SJSA1 (cell line): ENCODE data around the gene SEC61G. TPM values are rescaled to one million over a fixed set of nuclear protein-coding genes. Genes with fewer than 3 reads are reported as not detected.
A peak's percentile ranks its signal among the peaks of the same experiment; 100 is the strongest.

Source experiments
- DNase-seq, 2 experiments: peaks; one replicate each; pipeline ENCODE4 v3.0.0-alpha.2; 2015 to 2020; ENCODE audit warnings: low spot score in 2 of 2, low read depth in 1 of 2
- H3K27ac ChIP-seq: fragments of 250-450 bp; sonication (Bioruptor Pico); 2 replicates; pipeline ENCODE4 v1.5.1; 2020; ENCODE audit warnings: mild to moderate bottlenecking, moderate library complexity
- H3K27me3 ChIP-seq: fragments of 250-450 bp; sonication (Bioruptor Pico); replicated peaks from 2 replicates; pipeline ENCODE4 v1.5.1; 2020; ENCODE audit warnings: mild to moderate bottlenecking, moderate library complexity
- H3K36me3 ChIP-seq: fragments of 250-450 bp; sonication (Bioruptor Pico); 2 replicates; pipeline ENCODE4 v1.5.1; 2020; ENCODE audit warnings: mild to moderate bottlenecking
- H3K4me1 ChIP-seq: fragments of 250-450 bp; sonication (Bioruptor Pico); replicated peaks from 2 replicates; pipeline ENCODE4 v1.6.1; 2021; ENCODE audit warnings: mild to moderate bottlenecking
- H3K4me3 ChIP-seq: fragments of 250-450 bp; sonication (Bioruptor Pico); 2 replicates; pipeline ENCODE4 v1.5.1; 2020; ENCODE audit warnings: mild to moderate bottlenecking
- H3K9me3 ChIP-seq: fragments of 250-450 bp; sonication (Bioruptor Pico); replicated peaks from 2 replicates; pipeline ENCODE4 v1.5.1; 2020; ENCODE audit warnings: mild to moderate bottlenecking
- total RNA-seq: library from RNA; depleted of rRNA; stranded (reverse); fragments of >200 nt; shearing (Covaris generic); gene quantifications from 2 replicates; pipeline ENCODE4 v1.2.3, GENCODE V29; 2014

Gene SEC61G
- total RNA-seq, 1 experiment from 2014 or later, result 1,111 TPM

- Histone ChIP-seq H3K4me1 (no peaks in the 10 kb centered on the region), H3K36me3 (no peaks in the 10 kb centered on the region), H3K27me3 (no peaks in the 10 kb centered on the region), H3K9me3 (no peaks in the 10 kb centered on the region), H3K27ac (no peak overlapping the region), H3K4me3 (no peak overlapping the region)
- DNase-seq, result no peak
Observed at GRCh38 chr7:54780490-54780889, 21.5 kb upstream of the SEC61G start.

DNA sequence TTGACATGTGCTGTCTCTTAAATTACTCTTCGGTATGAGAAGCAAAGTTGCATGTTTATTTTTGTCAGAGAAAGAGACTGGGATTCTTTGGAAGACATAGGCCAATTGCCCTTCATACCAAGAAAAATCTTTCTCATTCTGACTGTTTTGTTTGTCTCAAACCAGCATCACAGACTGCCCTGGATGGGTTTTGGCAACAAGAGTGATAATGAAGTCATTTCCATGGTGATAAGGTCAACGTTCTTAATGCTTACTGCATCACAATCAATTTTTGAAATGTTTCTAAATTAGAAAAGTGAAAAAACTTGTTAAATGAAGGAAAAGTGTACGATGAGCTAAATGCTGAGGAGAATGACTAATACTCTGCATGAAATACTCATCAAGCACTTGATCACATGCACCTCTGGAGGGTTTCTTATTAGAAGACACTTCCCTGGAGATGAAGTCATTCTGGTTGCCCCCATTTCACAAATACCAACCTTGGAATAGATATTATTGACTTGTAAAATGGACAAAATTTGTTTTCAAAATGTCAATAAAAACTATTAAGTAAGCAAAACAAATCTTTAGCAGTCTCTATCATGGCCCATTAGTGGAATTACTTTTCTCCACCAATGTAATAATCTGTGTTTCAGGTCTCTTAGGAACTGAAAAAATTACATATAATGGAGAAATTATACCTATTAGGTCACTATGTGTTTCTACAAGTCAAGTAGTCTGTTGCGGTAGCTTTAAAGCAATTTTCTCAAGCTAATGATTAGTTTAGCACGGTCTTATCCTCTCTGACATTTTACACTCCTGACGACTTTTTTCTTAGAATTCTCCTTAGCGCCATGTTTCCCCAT, 19.9 kb upstream of the SEC61G start:
- Histone ChIP-seq H3K4me1 (no peaks in the 10 kb centered on the region), H3K4me3 (no peak overlapping the region), H3K27me3 (no peaks in the 10 kb centered on the region), H3K36me3 (no peaks in the 10 kb centered on the region), H3K9me3 (no peaks in the 10 kb centered on the region), H3K27ac (no peak overlapping the region)
- DNase-seq, result no peak

- DNase-seq, result no peak
- H3K9me3 ChIP-seq, result no peaks in the 10 kb centered on the region
- no peaks in the 10 kb centered on the region for H3K27me3 ChIP-seq
- no peak overlapping the region for H3K4me3 ChIP-seq
- H3K27ac ChIP-seq, result no peak overlapping the region
- no peaks in the 10 kb centered on the region for H3K36me3 ChIP-seq
- no peaks in the 10 kb centered on the region for H3K4me1 ChIP-seq
Observed at GRCh38 chr7:54778166-54778565, 19.2 kb upstream of the SEC61G start.

- no peaks in the 10 kb centered on the region for H3K9me3 ChIP-seq
- DNase-seq, result no peak
- no peaks in the 10 kb centered on the region for H3K4me1 ChIP-seq
- no peak overlapping the region for H3K4me3 ChIP-seq
- H3K27me3 ChIP-seq, result no peaks in the 10 kb centered on the region
- no peak overlapping the region for H3K27ac ChIP-seq
- H3K36me3 ChIP-seq, result no peaks in the 10 kb centered on the region
Observed at GRCh38 chr7:54774785-54775740, 16.1 kb upstream of the SEC61G start.

GRCh38 chr7:54773472-54774399, 14.7 kb upstream of the SEC61G start:
- H3K4me1 ChIP-seq, result no peaks in the 10 kb centered on the region; the same call in 1 of the 2 replicates

DNA sequence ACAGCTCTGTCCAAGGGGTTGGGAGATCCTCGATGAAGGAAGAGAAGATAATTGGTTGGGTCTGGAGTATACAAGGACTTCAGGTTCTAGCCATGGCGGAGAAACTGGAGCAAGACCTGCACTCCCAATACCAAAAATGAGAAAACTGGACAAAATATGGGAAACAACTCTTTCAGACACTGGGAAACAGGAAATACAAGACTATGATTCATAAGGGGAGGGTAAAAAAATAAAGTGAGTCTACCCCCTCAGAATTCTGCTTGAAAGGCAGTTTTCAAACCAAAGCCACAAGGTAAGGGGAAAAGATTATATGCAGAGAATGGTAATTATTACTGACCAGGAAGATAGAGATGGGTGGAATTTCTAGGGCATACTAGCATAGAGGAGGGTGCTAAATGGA, 10.2 kb upstream of the SEC61G start:
- Histone ChIP-seq H3K4me1 (peaks cover under 1% of the 10 kb centered on the region), H3K36me3 (no peaks in the 10 kb centered on the region), H3K27ac (no peak overlapping the region), H3K9me3 (no peaks in the 10 kb centered on the region), H3K27me3 (no peaks in the 10 kb centered on the region), H3K4me3 (no peak overlapping the region)
- no peak for DNase-seq

More at GRCh38 chr7:54773472-54774399, 14.7 kb upstream of the SEC61G start:
- DNase-seq, result peak; percentile 72 to 82
- peak overlapping the region; percentile 24 for H3K4me3 ChIP-seq
- H3K27me3 ChIP-seq, result no peaks in the 10 kb centered on the region
- H3K9me3 ChIP-seq, result no peaks in the 10 kb centered on the region
- no peak overlapping the region for H3K27ac ChIP-seq
- H3K36me3 ChIP-seq, result no peaks in the 10 kb centered on the region

DNA sequence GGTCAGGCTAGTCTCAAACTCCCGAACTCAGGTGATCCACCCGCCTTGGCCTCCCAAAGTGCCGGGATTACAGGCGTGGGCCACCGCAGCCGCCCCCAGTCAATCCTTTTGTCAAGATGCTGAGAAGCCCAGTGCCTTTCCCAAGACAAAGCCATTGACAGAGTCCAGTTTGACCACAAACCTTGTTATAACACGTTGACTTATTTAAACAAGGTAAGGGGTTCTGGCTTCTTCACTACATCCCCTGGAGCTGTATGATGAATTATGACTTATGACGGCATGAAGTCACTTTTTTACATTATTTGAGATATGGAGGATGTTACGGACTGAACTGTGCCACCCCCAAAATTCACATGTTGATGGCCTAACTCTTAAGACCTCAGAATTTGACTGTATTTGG, 5.8 kb upstream of the SEC61G start:
- no peak for DNase-seq
- Histone ChIP-seq H3K4me1 (peaks cover 15% of the 10 kb centered on the region), H3K27ac (no peak overlapping the region)

GRCh38 chr7:54757711-54758110, 1.3 kb downstream of the SEC61G start:
- peaks cover 49% of the 10 kb centered on the region for H3K36me3 ChIP-seq
- H3K27me3 ChIP-seq, result no peaks in the 10 kb centered on the region
- peak overlapping the region; percentile 89 for H3K4me3 ChIP-seq
- no peak overlapping the region for H3K27ac ChIP-seq
- no peaks in the 10 kb centered on the region for H3K9me3 ChIP-seq
- peaks cover 14% of the 10 kb centered on the region for H3K4me1 ChIP-seq
- DNase-seq, result no peak

More for the DNA sequence above, 5.8 kb upstream of the SEC61G start:
- Histone ChIP-seq H3K9me3 (no peaks in the 10 kb centered on the region), H3K4me3 (no peak overlapping the region), H3K36me3 (no peaks in the 10 kb centered on the region), H3K27me3 (no peaks in the 10 kb centered on the region)

DNA sequence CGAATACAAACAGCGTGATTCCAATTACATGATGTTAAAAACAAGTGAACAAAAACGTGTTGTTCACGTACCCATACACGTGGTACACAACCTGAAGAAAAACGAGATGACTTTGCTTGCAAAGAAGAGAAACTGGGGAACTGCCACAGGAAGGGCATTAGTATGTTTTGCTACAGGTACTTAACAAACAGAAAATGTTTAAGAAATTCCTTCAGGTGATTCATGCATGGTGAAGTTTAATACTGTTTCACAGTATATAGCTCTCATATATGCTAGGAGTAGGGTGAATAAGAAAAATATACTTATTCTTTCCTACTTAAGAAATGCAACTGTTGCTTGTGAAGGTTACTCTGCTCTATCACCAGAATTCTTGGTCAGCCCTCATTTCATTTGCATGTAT, 9.8 kb downstream of the SEC61G start:
- H3K27me3 ChIP-seq, result no peaks in the 10 kb centered on the region; the same call in 1 of the 2 replicates
- H3K9me3 ChIP-seq, result no peaks in the 10 kb centered on the region; the same call in 1 of the 2 replicates
- no peak for DNase-seq
- H3K4me3 ChIP-seq, result no peak overlapping the region
- H3K27ac ChIP-seq, result no peak overlapping the region
- H3K4me1 ChIP-seq, result no peaks in the 10 kb centered on the region
- peaks cover 64% of the 10 kb centered on the region for H3K36me3 ChIP-seq

- H3K27me3 ChIP-seq, result no peaks in the 10 kb centered on the region; the same call in 1 of the 2 replicates
- no peaks in the 10 kb centered on the region for H3K4me1 ChIP-seq
- no peak overlapping the region for H3K4me3 ChIP-seq
- no peak overlapping the region for H3K27ac ChIP-seq
- no peak for DNase-seq
- peaks cover 45% of the 10 kb centered on the region for H3K36me3 ChIP-seq
- no peaks in the 10 kb centered on the region; the same call in 1 of the 2 replicates for H3K9me3 ChIP-seq
Observed at GRCh38 chr7:54747234-54747633, 11.8 kb downstream of the SEC61G start.

DNA sequence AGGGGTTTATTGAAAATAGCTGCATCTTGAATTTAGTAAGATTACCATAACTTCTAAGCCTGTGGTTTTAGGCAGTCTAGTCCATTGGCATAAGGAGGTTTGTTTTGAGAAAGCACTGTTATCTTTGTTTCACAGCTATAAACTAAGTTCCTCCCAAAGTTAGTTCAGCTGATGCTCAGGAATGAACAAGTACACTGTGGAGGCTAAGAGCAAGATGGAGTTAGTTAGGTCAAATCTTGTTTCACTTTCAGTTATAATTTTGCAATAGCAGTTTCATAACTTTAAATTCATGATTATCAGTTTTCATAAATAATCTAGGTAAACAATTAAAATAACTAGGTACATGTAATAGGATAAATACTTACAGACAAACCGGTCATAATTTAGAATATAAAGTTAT, 15.4 kb downstream of the SEC61G start:
- no peak overlapping the region for H3K27ac ChIP-seq
- no peak for DNase-seq
- H3K4me1 ChIP-seq, result no peaks in the 10 kb centered on the region
- H3K36me3 ChIP-seq, result peaks cover 10% of the 10 kb centered on the region
- no peaks in the 10 kb centered on the region; the same call in 1 of the 2 replicates for H3K9me3 ChIP-seq
- H3K27me3 ChIP-seq, result no peaks in the 10 kb centered on the region
- H3K4me3 ChIP-seq, result no peak overlapping the region

DNA sequence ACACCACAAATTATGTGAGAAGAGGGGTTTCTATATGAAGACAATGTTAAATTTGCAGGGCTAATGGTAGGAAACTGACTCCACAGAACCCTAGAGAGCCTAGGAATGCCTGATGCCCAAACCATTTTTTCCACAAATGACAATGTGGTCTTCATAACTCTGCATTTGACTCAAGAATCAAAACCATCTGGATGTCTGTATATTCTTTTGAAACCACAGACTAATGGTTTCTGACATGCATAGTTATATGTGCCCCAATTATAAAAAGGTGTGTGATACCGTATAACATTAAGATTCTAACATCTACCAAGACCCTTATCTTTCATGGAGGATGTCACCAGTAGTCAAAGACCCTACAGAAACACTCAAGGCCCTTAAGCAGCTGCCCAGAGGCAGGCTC, 20.3 kb downstream of the SEC61G start:
- H3K27me3 ChIP-seq, result no peaks in the 10 kb centered on the region

DNA sequence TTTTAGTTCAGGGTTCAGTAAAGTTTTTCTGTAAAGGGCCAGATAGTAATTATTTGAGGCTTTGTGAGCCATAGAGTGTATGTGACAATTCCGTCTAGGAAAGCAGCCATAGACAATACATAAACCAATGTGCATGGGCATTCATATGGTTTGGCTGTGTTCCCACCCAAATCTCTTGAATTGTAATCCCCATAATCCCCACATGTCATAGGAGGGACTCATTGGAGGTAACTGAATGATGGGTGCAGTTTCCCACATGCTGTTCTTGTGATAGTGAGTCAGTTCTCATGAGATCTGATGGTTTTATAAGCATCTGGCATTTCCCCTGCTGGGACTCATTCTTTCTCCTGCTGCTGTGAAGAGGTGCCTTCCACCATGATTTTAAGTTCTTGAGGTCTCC, 29.9 kb downstream of the SEC61G start:
- H3K4me3 ChIP-seq, result no peak overlapping the region
- no peak for DNase-seq
- no peaks in the 10 kb centered on the region for H3K36me3 ChIP-seq
- no peaks in the 10 kb centered on the region for H3K9me3 ChIP-seq
- H3K27ac ChIP-seq, result no peak overlapping the region
- no peaks in the 10 kb centered on the region for H3K4me1 ChIP-seq
- peaks cover 2% of the 10 kb centered on the region; the same call in 1 of the 2 replicates for H3K27me3 ChIP-seq

More for the DNA sequence above, 20.3 kb downstream of the SEC61G start:
- H3K4me3 ChIP-seq, result no peak overlapping the region
- no peaks in the 10 kb centered on the region for H3K36me3 ChIP-seq
- DNase-seq, result no peak
- no peaks in the 10 kb centered on the region for H3K4me1 ChIP-seq
- no peak overlapping the region for H3K27ac ChIP-seq
- no peaks in the 10 kb centered on the region for H3K9me3 ChIP-seq
